HG03354 (cell line): Measurements from ENCODE around the gene GPAM.
A peak's percentile ranks its signal among the peaks of the same experiment; 100 is the strongest.
"Not testable (repeated sequence)": the region's sequence is repeated elsewhere in the genome, so short reads cannot be mapped to it uniquely, and the experiment has no call there.

Experiments used
- ATAC-seq: cut with Tn5 transposase; IDR thresholded peaks from one replicate; pipeline ENCODE4 v1.9.1; 2021; ENCODE audit warnings: mild to moderate bottlenecking; ENCODE audit not compliant: unreplicated experiment, poor library complexity, severe bottlenecking

Gene GPAM, protein sequence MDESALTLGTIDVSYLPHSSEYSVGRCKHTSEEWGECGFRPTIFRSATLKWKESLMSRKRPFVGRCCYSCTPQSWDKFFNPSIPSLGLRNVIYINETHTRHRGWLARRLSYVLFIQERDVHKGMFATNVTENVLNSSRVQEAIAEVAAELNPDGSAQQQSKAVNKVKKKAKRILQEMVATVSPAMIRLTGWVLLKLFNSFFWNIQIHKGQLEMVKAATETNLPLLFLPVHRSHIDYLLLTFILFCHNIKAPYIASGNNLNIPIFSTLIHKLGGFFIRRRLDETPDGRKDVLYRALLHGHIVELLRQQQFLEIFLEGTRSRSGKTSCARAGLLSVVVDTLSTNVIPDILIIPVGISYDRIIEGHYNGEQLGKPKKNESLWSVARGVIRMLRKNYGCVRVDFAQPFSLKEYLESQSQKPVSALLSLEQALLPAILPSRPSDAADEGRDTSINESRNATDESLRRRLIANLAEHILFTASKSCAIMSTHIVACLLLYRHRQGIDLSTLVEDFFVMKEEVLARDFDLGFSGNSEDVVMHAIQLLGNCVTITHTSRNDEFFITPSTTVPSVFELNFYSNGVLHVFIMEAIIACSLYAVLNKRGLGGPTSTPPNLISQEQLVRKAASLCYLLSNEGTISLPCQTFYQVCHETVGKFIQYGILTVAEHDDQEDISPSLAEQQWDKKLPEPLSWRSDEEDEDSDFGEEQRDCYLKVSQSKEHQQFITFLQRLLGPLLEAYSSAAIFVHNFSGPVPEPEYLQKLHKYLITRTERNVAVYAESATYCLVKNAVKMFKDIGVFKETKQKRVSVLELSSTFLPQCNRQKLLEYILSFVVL

DNA sequence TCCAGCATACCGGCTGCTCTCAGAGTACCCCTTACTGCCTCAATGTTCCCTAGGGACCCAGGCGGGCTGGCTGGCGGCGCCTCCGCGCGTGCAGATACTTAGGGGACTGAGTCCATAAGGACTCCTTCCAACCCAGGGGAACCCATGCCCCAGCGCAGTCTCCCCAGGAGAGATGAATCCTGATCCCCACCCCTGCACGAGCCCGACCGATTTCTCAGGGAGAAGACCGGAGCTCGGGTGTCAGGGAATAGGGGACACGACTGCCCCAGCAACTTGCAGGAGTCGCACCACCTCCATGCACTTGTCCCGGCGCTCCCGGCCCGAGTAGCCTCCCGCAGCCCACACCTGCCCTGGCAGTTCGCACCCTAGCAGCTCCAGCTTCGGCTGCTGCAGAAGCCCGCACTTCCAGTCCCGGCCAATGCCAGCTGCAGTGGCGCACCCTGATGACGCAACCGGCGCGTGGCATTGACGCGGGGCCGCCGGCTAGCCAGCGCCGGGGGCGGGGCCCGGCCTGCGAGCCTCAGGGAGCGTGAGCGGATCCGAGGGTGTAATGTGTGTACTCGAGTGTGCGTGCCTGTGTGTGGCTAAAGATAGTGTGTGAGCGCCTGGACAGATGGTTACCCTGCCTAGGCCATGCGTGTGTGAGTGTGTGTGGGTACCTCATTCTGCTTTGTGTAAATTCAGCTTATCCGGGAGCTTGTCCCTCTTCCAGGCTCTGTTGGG lies at the start of gene GPAM:
Gene GPAM, minus strand, starts transcription at position 437 of the 723 bp plus-strand sequence. CDS start 1,981 bp downstream, outside the sequence.
- ATAC-seq = peak; percentile 93

DNA sequence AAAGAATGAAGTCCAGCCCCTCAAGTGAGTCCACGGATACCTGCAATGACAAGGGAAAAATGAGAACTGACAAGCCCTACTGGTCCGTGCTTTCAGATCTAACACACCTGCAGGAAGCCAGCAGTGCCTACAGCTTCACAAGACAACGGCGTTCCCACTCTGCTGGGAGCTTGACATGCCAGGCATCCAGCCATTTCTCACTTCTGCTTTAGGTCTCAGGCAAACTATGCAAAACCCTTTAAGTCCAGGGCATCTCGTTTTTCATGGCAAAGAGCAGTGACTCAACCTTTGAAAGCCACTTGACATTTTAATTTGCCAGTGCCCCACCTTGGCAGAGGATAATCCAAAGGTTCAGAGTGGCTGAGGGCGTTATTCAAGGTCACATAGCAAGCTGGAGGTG lies 49.1 kb upstream of the GPAM start:
- no peak for ATAC-seq

DNA sequence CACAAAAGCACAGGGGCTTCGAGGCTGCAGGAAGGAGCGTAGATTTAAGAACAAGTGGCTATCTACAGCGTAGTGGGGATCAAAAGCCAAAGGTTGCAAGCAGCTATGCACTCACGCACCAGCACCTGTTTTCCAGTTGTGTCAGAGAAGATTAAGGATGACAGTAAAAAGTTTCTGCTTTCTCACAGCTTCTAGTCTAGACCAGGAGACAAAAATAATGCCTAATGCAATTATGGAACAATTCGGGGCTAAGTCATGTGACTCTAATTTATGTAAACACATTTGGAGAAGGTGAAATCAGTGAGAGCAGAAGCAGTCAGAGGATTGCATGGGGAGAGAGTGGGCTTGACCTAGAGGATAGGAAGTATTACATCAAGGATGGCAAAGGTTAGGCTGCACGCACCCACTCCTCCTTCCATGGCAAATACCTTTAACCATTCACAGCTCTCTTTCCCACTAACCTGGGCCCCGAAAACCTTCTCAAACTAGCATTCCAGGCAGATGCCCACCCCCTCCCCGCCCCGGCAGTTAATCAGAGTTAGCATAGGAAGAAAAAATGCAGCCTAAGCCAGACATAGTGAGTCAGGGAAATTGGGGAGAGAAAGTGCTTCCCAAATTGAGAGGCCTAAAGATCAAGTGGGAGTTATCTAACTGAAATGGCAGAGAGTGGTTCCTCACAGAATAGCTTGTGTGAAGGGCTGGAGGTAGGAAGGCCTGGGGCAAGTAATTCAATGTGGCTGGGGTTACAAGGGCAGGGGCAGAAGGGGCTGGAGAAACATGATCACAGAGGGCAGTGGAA lies 48.2 kb upstream of the GPAM start:
- no peak for ATAC-seq

DNA sequence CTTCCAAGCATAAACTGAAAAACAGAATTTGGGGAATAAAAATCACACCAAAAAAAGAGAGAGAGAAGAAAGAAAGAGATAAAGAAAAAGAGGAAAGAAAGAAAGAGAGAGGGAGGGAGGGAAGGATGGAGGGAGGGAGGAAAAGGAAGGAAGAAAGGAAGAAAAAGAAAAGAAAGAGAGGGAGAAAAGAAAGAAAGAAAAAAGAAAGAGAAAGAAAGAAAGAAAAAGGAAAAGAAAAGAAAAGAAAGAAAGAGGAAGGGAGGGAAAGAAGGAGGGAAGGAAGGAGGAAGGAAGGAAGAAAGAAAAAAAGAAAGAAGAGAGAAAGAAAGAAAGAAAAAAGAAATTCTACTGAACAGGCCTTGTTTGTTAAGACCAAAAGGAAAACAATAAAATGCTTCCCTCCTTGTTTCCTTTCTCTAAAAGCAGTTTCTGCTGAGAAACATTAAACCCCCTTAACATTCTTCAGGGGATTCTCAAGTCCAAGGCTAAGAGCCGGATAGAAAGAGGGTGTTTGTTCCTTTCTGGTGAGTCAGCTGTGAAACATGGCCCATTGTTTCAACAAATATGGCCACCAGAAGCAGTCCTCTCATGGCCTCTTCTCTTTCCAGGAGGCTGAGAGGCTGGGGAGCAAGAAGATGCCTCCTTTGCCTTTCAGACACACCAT lies 46.9 kb upstream of the GPAM start:
- ATAC-seq = no peak

DNA sequence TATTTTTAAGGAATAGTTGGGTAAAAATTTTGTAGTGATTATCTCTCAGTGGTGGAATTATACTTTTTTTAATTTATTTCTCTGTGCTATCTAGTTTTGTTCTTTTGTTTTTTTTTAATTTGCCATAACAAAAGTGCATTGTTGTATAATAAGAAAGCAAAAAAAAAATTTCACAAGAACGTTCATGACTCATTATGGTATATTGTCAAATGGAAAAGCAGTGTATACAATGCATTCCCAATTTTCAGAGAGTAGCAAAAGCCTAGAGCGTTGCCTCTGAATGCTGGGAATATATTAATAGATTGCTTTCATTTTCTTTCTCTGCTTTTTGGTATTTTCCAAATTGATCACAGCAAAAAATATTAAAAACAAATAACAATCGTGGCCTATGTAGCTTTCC lies 46.3 kb upstream of the GPAM start:
- ATAC-seq = no peak

DNA sequence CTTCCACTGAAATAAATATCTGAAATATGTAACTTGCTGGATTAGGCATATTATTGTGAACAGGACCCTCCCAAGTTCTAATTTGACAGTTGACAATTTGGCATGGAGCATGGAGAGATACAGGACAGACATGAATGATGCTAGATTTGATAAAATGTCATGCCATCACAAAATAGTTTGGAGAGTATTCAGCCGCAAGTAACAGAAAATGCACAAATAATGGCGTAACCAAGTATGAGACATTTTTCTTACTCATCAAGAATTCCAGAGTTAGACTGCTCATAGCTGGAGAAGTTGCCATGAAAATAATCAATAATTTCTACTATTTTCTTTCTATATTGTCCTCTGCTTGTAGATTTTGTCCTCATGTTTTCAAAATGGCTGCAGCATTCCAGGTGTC lies 45.5 kb upstream of the GPAM start:
- ATAC-seq = no peak

DNA sequence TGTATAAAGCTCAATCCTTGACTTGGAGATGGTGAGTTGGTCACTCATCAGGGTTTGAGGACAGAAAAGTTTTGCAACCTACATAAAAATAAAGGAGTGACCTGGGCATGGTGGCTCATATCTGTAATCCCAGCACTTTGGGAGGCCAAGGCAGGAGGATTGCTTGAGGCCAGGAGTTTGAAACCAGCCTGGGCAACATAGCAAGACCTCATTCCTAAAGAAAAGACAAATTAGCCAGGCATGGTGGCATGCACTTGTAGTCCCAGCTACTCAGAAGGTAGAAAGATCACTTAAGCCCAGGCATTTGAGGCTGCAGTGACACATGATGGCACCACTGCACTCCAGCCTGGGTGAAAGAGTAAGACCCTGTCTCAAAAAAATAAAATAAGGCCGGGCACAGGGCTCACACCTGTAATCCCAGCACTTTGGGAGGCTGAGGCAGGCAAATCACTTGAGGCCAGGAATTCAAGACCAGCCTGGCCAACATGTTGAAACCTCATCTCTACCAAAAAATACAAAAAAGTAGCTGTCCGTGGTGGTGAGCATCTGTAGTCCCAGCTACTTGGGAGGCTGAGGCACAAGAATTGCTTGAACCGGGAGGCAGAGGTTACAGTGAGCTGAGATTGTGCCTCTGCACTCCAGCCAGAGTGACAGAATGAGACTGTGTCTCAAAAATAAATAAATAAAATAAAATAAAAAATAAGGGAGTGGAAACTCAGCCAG lies 45.0 kb upstream of the GPAM start:
- ATAC-seq = not testable (repeated sequence)

DNA sequence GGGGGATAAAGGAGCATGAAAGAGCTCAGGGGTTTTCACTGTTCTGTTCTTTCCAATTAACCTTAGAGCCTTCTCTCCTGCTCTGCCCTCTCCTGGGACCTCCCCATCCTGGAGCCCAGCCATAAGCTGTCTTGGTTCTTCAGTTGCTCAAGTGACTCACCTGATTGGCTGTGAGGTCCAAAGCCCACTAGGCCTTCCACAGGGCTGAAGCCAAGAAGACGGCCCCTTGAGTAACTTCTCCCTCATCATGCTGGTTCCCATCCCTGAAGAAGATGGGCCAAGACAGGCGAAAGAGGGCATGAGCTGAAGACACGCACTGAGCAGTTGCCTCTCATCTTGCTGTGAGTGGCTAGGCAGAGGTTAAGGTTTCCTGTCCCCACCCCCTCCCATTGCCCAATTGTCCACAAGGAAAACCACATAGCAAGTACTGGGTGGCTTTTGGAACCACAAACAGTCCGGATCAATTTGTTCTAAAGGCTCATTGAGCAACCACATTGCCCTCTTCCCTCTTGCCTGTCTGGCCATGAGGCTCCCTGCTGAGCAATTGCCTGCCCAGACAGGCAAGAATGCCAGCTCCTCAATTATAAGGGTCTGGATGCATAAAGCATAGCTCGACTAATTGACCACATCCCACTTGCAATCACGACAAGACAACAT lies 43.9 kb upstream of the GPAM start:
- no peak for ATAC-seq

DNA sequence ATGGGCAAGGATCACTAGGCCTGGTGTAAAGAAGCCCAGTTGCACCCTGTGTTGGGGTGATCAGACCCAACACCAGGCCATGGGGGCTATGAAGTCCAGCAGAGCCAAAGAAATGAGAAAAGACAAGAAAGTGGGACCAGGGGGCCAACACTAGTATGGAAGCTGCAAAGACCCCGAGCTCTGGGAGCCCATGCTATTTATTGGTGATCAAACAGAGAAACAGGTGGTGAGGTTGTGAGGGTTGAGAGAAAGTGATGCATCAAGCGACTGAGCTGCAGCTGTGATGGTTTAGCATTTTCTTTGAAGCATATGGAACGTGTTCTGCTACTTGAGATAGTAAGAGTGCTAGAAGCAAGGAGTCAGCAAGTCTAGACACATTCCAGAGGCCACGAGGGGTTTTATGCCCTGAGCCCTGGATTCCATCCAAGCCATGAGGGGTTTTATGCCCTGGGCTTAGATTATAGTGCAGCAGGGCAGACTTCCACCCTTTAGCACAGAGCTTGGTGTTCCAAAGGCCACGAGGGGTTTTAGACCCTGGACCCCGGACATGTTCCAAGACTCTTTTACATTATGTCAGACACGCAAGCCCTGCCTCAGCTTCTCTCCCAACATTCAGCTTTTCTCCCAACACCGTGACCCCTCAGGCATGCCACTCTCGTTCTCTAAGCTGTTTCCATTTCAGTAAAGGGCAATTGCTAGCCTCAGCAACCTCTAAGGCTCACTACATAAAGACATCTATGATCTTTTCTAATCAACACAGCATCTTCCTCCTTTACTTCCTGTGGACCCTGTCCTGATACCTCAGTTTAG lies 43.1 kb upstream of the GPAM start:
- ATAC-seq = no peak

DNA sequence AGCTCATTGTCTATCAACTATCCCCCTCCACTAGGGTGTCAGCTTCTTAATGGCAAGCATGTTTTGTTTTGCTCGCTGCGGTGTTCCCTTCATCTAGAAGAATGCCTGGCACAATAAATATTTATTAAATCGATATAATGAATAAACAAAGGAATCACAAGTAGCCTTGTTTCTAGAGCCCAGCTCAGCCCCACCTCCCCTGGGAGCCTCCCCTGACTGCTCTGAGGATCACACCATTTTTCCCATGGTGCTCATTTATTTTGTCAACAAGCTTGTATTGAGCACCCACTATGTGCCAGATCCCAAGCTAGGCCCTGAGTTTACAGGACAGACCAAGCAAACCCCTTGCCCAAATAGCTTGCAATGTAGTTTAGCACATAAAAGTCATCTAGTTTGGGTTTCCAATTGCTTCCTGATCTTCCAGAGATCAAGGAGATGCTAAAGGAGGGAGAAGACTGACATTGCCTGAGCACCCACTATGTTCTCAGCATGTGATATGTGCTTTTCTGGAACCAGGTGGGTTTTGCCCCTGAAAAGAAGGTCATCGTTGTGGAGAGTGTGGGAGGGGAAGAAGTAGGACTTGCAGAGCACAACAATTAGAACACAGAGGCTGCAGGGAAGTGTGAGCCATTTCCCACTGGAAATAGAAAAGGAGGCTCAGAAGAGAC lies 42.3 kb upstream of the GPAM start:
- ATAC-seq = no peak

DNA sequence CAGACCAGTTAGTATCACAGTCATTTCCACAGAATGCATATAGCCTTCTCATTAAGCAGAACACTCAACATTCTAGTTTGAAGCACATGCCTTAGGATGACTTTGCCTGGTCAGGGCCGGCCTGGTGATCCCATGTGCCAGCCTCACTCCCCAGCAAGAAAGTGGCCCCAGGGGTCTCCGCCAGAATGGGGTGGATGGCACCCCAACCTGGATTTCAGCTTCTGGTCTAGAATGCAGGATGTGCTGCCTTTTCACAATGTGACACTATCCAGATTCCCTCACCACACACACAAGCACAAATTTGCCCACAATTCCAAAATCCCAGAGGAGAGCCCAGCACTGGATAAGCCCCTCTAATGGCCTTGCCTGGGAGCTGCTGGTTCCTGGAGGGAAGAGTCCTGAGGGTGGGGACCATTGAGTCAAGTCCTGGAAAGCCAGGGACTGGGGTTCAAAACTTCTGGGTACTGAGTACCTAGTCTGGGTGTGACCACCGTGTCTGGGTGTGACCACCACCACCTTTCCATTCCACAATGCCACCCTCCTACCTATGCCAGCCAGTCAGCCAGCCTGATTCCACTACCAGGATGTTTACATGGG lies 41.5 kb upstream of the GPAM start:
- no peak for ATAC-seq

DNA sequence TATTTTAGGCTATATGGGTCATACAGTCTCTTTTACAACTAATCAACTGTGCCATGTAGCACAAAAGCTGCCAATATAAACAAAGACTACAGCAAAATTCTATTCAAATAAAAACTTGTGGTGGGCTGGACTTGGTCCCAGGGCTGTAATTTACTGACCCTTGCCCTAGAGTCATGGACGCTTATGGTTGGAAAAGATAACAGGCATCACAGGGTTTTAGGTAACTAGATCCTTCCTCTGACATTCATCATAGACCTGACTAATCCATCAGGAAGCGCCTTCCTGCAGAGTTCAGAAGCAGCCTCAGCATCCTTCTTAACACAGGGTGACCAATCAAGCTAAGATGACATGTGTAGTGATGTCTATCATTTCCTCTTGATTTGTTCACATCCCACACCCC lies 40.2 kb upstream of the GPAM start:
- ATAC-seq = no peak

DNA sequence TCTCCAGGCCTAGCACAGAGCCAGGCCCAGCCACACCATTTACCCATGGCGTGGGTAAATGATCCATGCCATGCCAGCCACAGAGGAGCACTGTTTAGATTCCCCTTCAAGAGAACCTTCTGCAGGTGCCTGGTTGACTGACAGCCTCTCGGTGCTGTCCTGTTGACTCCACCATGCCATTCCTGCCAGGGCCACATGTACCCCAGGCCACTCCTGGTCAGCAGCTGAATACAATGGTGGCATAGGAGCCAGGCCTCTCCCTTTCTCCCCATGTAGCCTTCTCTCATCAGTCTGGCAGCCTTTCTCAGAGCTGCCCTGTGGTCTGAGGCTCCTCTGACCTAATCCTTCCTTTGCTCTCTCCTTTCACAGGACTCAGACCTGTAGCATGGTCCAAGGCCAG lies 39.2 kb upstream of the GPAM start:
- ATAC-seq = no peak

DNA sequence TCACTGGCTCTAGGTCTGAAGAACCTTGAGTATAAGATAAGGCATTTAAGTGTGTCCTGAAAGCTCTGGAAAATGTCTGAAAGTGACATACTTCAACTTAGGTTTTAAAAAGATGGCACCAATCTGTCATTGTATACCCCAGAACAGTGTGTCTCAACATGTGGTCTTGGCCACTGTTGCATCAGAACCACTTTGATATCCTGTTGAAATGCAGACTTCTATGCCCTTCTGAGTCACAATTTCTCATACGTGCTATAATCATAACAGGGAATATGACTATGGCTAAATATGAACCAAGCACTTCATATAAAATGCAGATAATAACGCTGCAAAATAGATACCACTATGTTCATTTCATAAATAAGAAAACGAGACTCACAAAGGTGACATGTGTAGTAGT lies 38.0 kb upstream of the GPAM start:
- ATAC-seq = no peak

DNA sequence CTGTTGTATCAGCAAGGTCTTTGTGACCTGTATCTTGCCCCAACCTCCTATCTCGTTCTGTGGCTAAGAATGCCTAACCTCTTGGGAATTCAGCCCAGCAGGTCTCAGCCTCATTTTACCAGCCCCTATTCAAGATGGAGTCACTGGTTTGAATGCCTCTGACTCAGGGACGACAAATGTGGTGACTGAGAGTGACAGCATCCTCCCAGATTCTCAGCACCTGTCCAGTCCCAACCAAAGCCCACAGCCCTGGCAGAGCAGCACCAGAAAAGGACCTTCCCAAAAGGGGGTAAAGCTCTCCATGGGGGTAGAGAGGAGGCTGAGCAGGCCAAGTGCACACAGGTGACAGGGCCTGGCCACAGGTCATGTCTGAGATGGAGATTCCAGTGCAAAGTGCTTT lies 35.4 kb upstream of the GPAM start:
- ATAC-seq = no peak

DNA sequence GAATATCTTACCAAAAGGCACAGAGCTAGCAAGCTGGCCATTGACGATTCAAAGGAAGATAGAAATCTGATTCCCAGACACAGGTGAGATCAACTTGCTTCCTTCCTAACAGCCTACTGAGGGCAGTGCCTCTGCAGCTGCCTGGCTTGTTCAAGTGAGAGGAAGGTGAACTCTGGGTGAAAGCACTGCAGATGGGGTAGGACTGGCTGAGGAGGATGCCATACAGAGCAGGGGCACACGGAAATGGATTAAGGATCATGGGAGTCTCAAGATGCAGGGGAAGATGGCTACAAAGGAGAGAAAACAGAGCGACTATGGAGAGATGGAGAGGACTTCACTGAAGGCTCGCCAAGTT lies 34.4 kb upstream of the GPAM start:
- no peak for ATAC-seq
